AG04450 (cell line): ENCODE results near the gene RARRES1. TPM values are rescaled to one million over a fixed set of nuclear protein-coding genes. Genes with fewer than 3 reads are reported as not detected.

ENCODE experiments used
- CTCF ChIA-PET: fragments of 300-600, 350-600 bp; formaldehyde crosslinking; extraction: SDS; loops from one replicate; lab custom pipeline; 2022; ENCODE audit warnings: antibody characterized with exemption, inconsistent platforms; lab: Charles Lee
- POLR2A ChIA-PET: fragments of 350-600 bp; formaldehyde crosslinking; extraction: SDS; loops from one replicate; lab custom pipeline; 2021; ENCODE audit warnings: antibody characterized with exemption, inconsistent platforms; lab: Yijun Ruan, JAX
- DNase-seq: peaks from one replicate; pipeline ENCODE4 v3.0.0-alpha.2; 2011; ENCODE audit warnings: low read depth, low spot score
- H3K27ac ChIP-seq: one replicate; pipeline ENCODE4 v1.5.1; 2012; ENCODE audit warnings: low read depth, low read length, control low read depth
- H3K27me3 ChIP-seq: one replicate; pipeline ENCODE4 v1.6.0; 2012; ENCODE audit warnings: low read length; ENCODE audit not compliant: control insufficient read depth, insufficient read depth
- H3K4me3 ChIP-seq: 2 replicates; pipeline ENCODE4 v1.5.1; 2011; ENCODE audit warnings: mild to moderate bottlenecking, low read depth, low read length, control low read depth
- H3K9me3 ChIP-seq: 2 replicates; pipeline ENCODE4 v1.5.1; 2012; ENCODE audit warnings: low read length; ENCODE audit not compliant: control insufficient read depth, insufficient read depth
- CTCF ChIP-seq: IDR thresholded peaks from 2 replicates; pipeline ENCODE4 v1.5.1; 2011; ENCODE audit warnings: low read depth, low read length, control low read depth, inconsistent platforms
- polyA plus RNA-seq: library from polyadenylated mRNA; depleted of rRNA; stranded (reverse); fragments of >200 nt; gene quantifications from 2 replicates; pipeline ENCODE4 v1.2.3, GENCODE V29; 2011

Gene RARRES1
- polyA plus RNA-seq, 1 experiment, result 50.4 TPM

GRCh38 chr3:158761350-158761749 lies 29.1 kb upstream of the RARRES1 start:
- ChIA-PET POLR2A (no interaction called here), CTCF (interaction anchor here (0.6 to 3.0 kb wide), 3 partner anchors 16 to 102 kb away, joined by 3 to 11 read pairs (median 3); no protein-coding TSS in a partner anchor)
- no peak for TF ChIP-seq CTCF

DNA sequence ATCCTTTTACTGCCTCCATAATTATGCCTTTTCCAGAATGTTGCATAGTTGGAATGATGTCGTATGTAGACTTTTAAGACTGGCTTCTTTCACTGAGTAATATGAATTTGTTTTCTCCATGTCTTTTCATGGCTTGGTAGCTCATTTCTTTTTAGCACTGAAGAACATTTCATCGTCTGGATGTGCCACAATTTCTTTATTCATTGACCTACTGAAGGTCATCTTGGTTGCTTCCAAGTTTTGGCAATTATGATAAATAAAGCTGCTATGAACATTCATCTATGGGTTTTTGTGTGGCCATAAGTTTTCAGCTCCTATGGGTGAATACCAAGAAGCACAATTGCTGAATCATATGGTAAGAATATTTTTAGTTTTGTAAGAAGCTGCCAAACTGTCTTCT lies 23.2 kb upstream of the RARRES1 start:
- DNase-seq, result no peak
- no peaks in the 10 kb centered on the region for H3K27me3 ChIP-seq
- no peak for TF ChIP-seq CTCF
- CTCF ChIA-PET, result interaction anchor here (0.7 to 2.2 kb wide), 6 partner anchors 9 to 895 kb away, joined by 3 to 15 read pairs (median 4); no protein-coding TSS in a partner anchor
- no peak overlapping the region for H3K27ac ChIP-seq
- POLR2A ChIA-PET, result no interaction called here
- no peak overlapping the region for H3K4me3 ChIP-seq
- no peaks in the 10 kb centered on the region for H3K9me3 ChIP-seq

More at GRCh38 chr3:158761350-158761749, 29.1 kb upstream of the RARRES1 start:
- DNase-seq, result no peak
- H3K27me3 ChIP-seq, result no peaks in the 10 kb centered on the region
- no peak overlapping the region for H3K27ac ChIP-seq
- no peak overlapping the region for H3K4me3 ChIP-seq
- H3K9me3 ChIP-seq, result no peaks in the 10 kb centered on the region

- no peak overlapping the region for H3K4me3 ChIP-seq
- no peak for DNase-seq
- no peaks in the 10 kb centered on the region for H3K9me3 ChIP-seq
- CTCF ChIA-PET, result no interaction called here
- H3K27ac ChIP-seq, result no peak overlapping the region
- POLR2A ChIA-PET, result no interaction called here
- no peaks in the 10 kb centered on the region for H3K27me3 ChIP-seq
- no peak for TF ChIP-seq CTCF
Observed at GRCh38 chr3:158753854-158754253, 21.6 kb upstream of the RARRES1 start.

DNA sequence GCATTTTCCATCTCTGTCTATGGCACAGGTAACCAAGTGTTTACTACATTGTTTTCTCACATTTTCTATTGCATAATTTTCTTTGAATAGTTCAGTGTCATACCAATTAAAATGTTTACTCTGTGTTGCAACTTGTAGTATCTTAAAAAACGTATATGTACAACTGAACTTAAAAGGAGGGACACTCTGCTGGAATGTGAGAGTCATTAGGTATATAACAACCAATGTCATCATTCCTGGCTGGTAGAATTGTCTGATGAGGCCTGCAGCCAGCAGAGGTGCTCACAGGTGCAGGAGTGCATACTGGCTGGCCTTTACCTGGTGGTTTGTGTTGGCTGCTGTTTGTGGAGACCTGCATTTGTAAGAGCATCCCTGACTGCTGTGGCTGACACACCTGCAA lies 19.1 kb upstream of the RARRES1 start:
- Histone ChIP-seq H3K27ac (no peak overlapping the region), H3K27me3 (no peaks in the 10 kb centered on the region), H3K9me3 (no peaks in the 10 kb centered on the region), H3K4me3 (no peak overlapping the region)
- POLR2A ChIA-PET, result no interaction called here
- CTCF ChIA-PET, result no interaction called here
- no peak for DNase-seq
- TF ChIP-seq CTCF, result no peak

DNA sequence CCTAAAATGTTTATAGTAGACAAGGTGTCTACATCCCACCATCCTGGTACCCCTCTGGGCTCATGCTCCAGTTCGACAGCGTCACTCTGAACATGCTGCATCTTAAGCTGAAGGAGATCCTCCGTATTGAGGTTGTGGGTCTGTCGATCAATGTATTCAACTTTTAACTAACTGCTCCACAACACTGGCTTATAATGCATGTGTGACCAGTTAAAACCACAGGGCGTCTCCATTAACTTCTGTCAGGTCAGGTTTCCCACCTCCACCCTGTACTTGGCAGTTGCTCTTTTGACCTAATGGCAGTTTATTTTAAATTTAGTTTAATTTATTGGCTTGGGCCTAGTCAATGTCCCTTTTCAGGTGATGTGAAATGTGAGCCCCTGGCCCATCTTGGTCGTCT lies 17.8 kb upstream of the RARRES1 start:
- ChIA-PET POLR2A (interaction anchor here (0.5 kb wide), 1 partner anchor 1658 kb away, joined by 6 read pairs; no protein-coding TSS in a partner anchor), CTCF (no interaction called here)
- TF ChIP-seq CTCF, result no peak
- no peak for DNase-seq
- H3K27me3 ChIP-seq, result no peaks in the 10 kb centered on the region
- no peak overlapping the region for H3K4me3 ChIP-seq
- no peak overlapping the region for H3K27ac ChIP-seq
- H3K9me3 ChIP-seq, result no peaks in the 10 kb centered on the region
